ENCODE data around the gene CDC26.

The CDC26 gene

GRCh38 chr9:113247640-113248039, 27.7 kb downstream of the CDC26 start:
- H3K9me3 ChIP-seq (ENCODE audit: low read length), result no peaks in the 10 kb centered on the region
- TF ChIP-seq EZH2 (IDR thresholded peaks at IDR 0.05; ENCODE audit: borderline replicate concordance, low read length) (no peak), CTCF (IDR thresholded peaks at IDR 0.05; ENCODE audit: low read length) (no peak)
- no peaks in the 10 kb centered on the region for H3K27me3 ChIP-seq (ENCODE audit: insufficient read depth, low read length)
- H3F3A ChIP-seq (ENCODE audit: insufficient read depth, low read length), result no peaks in the 10 kb centered on the region
- no peak overlapping the region for H3K9ac ChIP-seq (ENCODE audit: low read length)
- no peak overlapping the region for H3K27ac ChIP-seq (ENCODE audit: low read depth, low read length, poor library complexity, severe bottlenecking)
- H2AFZ ChIP-seq (ENCODE audit: low read length), result no peak overlapping the region
- H3K4me1 ChIP-seq (ENCODE audit: insufficient read depth, low read length, severe bottlenecking), result peaks cover 6% of the 10 kb centered on the region
- no peaks in the 10 kb centered on the region for H4K20me1 ChIP-seq (ENCODE audit: insufficient read depth, low read length)
- no peak overlapping the region for H3K4me3 ChIP-seq (ENCODE audit: low read depth, low read length, poor library complexity, severe bottlenecking)
- H3K4me2 ChIP-seq (ENCODE audit: low read length), result no peak overlapping the region
- no peaks in the 10 kb centered on the region for H3K9me2 ChIP-seq (ENCODE audit: low read depth, low read length)
- H3K79me2 ChIP-seq (ENCODE audit: insufficient read depth, low read length), result no peaks in the 10 kb centered on the region
- no peaks in the 10 kb centered on the region for H3K36me3 ChIP-seq (ENCODE audit: insufficient read depth, low read length)

- Histone ChIP-seq H3K9me2 (ENCODE audit: low read depth, low read length) (no peaks in the 10 kb centered on the region), H3K36me3 (ENCODE audit: insufficient read depth, low read length) (no peaks in the 10 kb centered on the region), H3K4me1 (ENCODE audit: insufficient read depth, low read length, severe bottlenecking) (peaks cover 6% of the 10 kb centered on the region), H2AFZ (ENCODE audit: low read length) (no peak overlapping the region), H4K20me1 (ENCODE audit: insufficient read depth, low read length) (no peaks in the 10 kb centered on the region), H3K9me3 (ENCODE audit: low read length) (no peaks in the 10 kb centered on the region), H3K27me3 (ENCODE audit: insufficient read depth, low read length) (no peaks in the 10 kb centered on the region), H3K79me2 (ENCODE audit: insufficient read depth, low read length) (no peaks in the 10 kb centered on the region), H3K27ac (ENCODE audit: low read depth, low read length, poor library complexity, severe bottlenecking) (no peak overlapping the region), H3K4me3 (ENCODE audit: low read depth, low read length, poor library complexity, severe bottlenecking) (no peak overlapping the region), H3K9ac (ENCODE audit: low read length) (no peak overlapping the region), H3K4me2 (ENCODE audit: low read length) (no peak overlapping the region), H3F3A (ENCODE audit: insufficient read depth, low read length) (no peaks in the 10 kb centered on the region)
- no peak for TF ChIP-seq EZH2 (IDR thresholded peaks at IDR 0.05; ENCODE audit: borderline replicate concordance, low read length)
- TF ChIP-seq CTCF (IDR thresholded peaks at IDR 0.05; ENCODE audit: low read length), result no peak
Observed at GRCh38 chr9:113246928-113247327, 28.4 kb downstream of the CDC26 start.

- H3K27me3 ChIP-seq (ENCODE audit: insufficient read depth, low read length), result no peaks in the 10 kb centered on the region
- H3K4me2 ChIP-seq (ENCODE audit: low read length), result no peak overlapping the region
- no peaks in the 10 kb centered on the region for H3K9me3 ChIP-seq (ENCODE audit: low read length)
- no peak overlapping the region for H2AFZ ChIP-seq (ENCODE audit: low read length)
- no peak overlapping the region for H3K27ac ChIP-seq (ENCODE audit: low read depth, low read length, poor library complexity, severe bottlenecking)
- no peaks in the 10 kb centered on the region for H4K20me1 ChIP-seq (ENCODE audit: insufficient read depth, low read length)
- H3K36me3 ChIP-seq (ENCODE audit: insufficient read depth, low read length), result no peaks in the 10 kb centered on the region
- H3K4me3 ChIP-seq (ENCODE audit: low read depth, low read length, poor library complexity, severe bottlenecking), result no peak overlapping the region
- H3K4me1 ChIP-seq (ENCODE audit: insufficient read depth, low read length, severe bottlenecking), result peaks cover 6% of the 10 kb centered on the region
- no peaks in the 10 kb centered on the region for H3K9me2 ChIP-seq (ENCODE audit: low read depth, low read length)
- no peaks in the 10 kb centered on the region for H3F3A ChIP-seq (ENCODE audit: insufficient read depth, low read length)
- TF ChIP-seq EZH2 (IDR thresholded peaks at IDR 0.05; ENCODE audit: borderline replicate concordance, low read length) (no peak), CTCF (IDR thresholded peaks at IDR 0.05; ENCODE audit: low read length) (no peak)
- no peaks in the 10 kb centered on the region for H3K79me2 ChIP-seq (ENCODE audit: insufficient read depth, low read length)
- H3K9ac ChIP-seq (ENCODE audit: low read length), result no peak overlapping the region
Observed at GRCh38 chr9:113245894-113246293, 29.5 kb downstream of the CDC26 start.

Measured in OCI-LY1 (cell line).